Prostate gland (tissue), 2 donors: ENCODE results near the gene POLD2. TPM values are rescaled to one million over a fixed set of nuclear protein-coding genes. Genes with fewer than 3 reads are reported as not detected.
A peak's percentile ranks its signal among the peaks of the same experiment; 100 is the strongest.

Experiments used
- DNase-seq: peaks from one replicate; pipeline ENCODE4 v3.0.0-alpha.2; 2019; ENCODE audit warnings: low spot score
- H3K27ac ChIP-seq, 2 donors: fragments of 200-600 bp; sonication (generic); 2 replicates each; pipeline ENCODE4 v1.5.1; 2017 to 2019
- H3K27me3 ChIP-seq: fragments of 200-600 bp; sonication (generic); replicated peaks from 2 replicates; pipeline ENCODE4 v1.5.1; 2019; ENCODE audit not compliant: insufficient read depth
- H3K36me3 ChIP-seq, 2 donors: fragments of 200-600 bp; sonication (generic); 1 replicate in 1 of 2; 2 replicates in 1 of 2; pipeline versions ENCODE4 v1.5.1 to v1.8.1; 2017 to 2019
- H3K4me1 ChIP-seq: fragments of 200-600 bp; sonication (generic); replicated peaks from 2 replicates; pipeline ENCODE4 v1.5.1; 2019
- H3K4me3 ChIP-seq, 2 donors: fragments of 200-600 bp; sonication (generic); 2 replicates each; pipeline ENCODE4 v1.5.1; 2017 to 2019
- H3K9me3 ChIP-seq: fragments of 200-600 bp; sonication (generic); 2 replicates; pipeline ENCODE4 v1.5.1; 2017
- CTCF ChIP-seq, 4 experiments: fragments of 200-600 bp in 2 of 4; fragments of 450-650 bp in 2 of 4; sonication (generic) in 2 of 4; IDR thresholded peaks; 1 replicate in 3 of 4; 2 replicates in 1 of 4; pipeline ENCODE4 v1.5.1; 2016 to 2019; ENCODE audit warnings: antibody characterized with exemption in 4 of 4, mild to moderate bottlenecking in 2 of 4, moderate library complexity in 2 of 4
- POLR2A ChIP-seq: fragments of 450-650 bp; IDR thresholded peaks from one replicate; pipeline ENCODE4 v1.6.1; 2016; ENCODE audit warnings: antibody characterized with exemption, mild to moderate bottlenecking
- POLR2AphosphoS5 ChIP-seq: sonication (generic); formaldehyde crosslinking; IDR thresholded peaks from one replicate; pipeline ENCODE4 v1.6.1; 2017; ENCODE audit warnings: antibody characterized with exemption
- WGBS: methylation state at CpG from one replicate; pipeline ENCODE4 v1.1.5; 2018; 5-methylcytosine and 5-hydroxymethylcytosine counted together
- intact Hi-C: fragments of 100-400 bp; cut with DNase I; formaldehyde crosslinking; loops from one replicate; pipeline ENCODE4 v1.14.2; 2022
- total RNA-seq, 2 donors: library from RNA; depleted of rRNA; stranded (reverse); fragments of >200 nt; gene quantifications; one replicate each; pipeline ENCODE4 v1.1.0, GENCODE V29; 2016

The POLD2 gene
- total RNA-seq, 2 donors from 2014 or later = 53.1 to 65.9 TPM

DNA sequence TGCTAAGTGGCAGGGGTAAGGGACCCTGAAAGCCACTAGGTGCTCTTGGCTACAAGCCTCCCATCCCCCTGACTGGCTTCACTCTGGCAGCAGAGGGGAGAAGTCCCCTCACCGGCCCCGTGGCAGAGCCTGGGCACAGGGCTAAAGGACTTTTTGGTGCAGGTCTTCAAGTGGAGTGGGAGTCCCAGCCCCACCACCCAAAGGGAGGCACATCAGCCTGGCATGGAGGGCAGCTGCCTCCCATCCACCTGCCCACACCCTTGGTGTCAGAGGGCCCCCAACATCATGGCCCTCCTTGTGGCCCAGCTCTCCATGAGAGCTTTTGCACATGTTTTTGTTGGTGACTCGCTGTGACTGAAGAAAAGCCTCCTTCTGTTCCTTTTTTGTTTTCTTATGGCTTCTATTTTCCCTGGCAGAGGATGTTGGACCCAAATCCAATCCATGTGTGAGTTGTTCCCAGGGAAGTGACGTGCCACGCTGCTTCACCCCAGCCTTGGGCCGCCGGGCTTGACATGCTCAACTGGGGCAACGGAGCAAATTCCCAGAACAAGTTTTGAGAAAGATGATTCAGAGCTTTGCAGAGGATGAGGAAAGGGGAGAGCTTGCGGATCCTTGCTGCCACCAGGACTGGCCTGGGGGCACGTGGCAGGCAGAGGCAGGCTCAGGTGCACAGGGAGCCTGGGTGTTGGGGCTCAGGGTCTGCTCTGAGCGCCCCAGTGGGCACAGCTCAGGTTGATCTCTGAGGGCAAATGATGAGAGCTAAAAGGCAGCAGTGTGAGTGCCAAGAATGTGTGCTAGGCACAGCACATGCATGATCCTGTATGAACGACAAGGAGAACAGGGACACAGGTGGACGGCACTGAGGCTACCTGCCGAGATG, 21.1 kb downstream of the POLD2 start:
- no peaks in the 10 kb centered on the region for H3K9me3 ChIP-seq
- no peaks in the 10 kb centered on the region for H3K27me3 ChIP-seq
- H3K36me3 ChIP-seq = no peaks in the 10 kb centered on the region
- TF ChIP-seq POLR2AphosphoS5 (no peak), POLR2A (no peak), CTCF (IDR thresholded peaks at IDR 0.05) (no peak)
- H3K4me3 ChIP-seq = no peak overlapping the region
- WGBS = 76% methylated on average over 14 of the region's 14 CpGs
- H3K27ac ChIP-seq = peak overlapping the region in 1 of 2 donors; percentile 6
- DNase-seq = no peak
- no peaks in the 10 kb centered on the region for H3K4me1 ChIP-seq
- intact Hi-C loops = loop anchor here (10.0 kb wide), 1 partner anchor 393 kb away; the partner anchor contains the start of gene NUDCD3

DNA sequence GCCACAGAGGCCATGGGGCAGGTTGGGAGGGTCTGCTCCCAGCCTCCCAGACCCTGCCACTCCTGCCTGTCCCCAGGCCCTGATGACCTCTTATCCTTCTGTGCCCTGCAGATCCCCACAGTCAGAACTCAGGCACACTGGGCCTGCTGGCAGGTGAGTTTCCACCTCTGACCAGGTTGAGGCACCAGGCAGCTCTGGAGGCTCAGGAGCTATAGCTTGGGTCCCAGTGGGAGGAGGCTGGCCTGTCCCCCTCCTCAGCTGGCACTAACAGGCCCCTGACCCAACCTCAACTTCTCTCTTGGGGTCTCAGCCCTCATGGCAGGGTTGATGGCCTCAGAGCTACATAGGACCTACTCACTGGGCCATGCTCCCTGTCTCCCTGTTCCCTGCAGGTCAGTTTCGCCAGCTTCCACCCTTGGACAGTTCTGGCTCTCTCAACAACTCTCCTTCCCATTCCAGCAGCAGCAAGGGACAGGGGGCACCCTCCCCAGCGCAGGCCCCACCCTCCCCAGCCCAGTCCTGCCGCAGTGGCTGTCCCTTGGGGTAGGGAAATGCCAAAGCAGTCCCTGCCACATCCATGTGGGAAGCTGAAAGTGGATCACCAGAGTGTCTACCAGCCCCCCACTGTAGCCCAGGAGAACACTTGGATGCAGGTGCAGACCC, 21.9 kb downstream of the POLD2 start:
- DNase-seq = no peak
- intact Hi-C loops = loop anchor here (10.0 kb wide), 1 partner anchor 393 kb away; the partner anchor contains the start of gene NUDCD3
- H3K9me3 ChIP-seq = no peaks in the 10 kb centered on the region
- no peak overlapping the region for H3K27ac ChIP-seq
- 88% methylated on average over 3 of the region's 3 CpGs for WGBS
- no peak overlapping the region for H3K4me3 ChIP-seq
- no peak for TF ChIP-seq CTCF (IDR thresholded peaks at IDR 0.05)
- no peak for TF ChIP-seq POLR2A
- no peak for TF ChIP-seq POLR2AphosphoS5
- no peaks in the 10 kb centered on the region for H3K4me1 ChIP-seq
- H3K36me3 ChIP-seq = no peaks in the 10 kb centered on the region
- H3K27me3 ChIP-seq = no peaks in the 10 kb centered on the region

GRCh38 chr7:44100458-44101302, 22.7 kb downstream of the POLD2 start:
- no peaks in the 10 kb centered on the region for H3K9me3 ChIP-seq
- 64% methylated on average over 10 of the region's 10 CpGs for WGBS
- no peak overlapping the region for H3K4me3 ChIP-seq
- no peaks in the 10 kb centered on the region for H3K27me3 ChIP-seq
- no peak for DNase-seq
- no peaks in the 10 kb centered on the region for H3K4me1 ChIP-seq
- intact Hi-C loops = loop anchor here (10.0 kb wide), 1 partner anchor 394 kb away; the partner anchor contains the start of gene NUDCD3
- no peak for TF ChIP-seq POLR2A
- no peak for TF ChIP-seq CTCF (IDR thresholded peaks at IDR 0.05)
- no peak for TF ChIP-seq POLR2AphosphoS5
- no peak overlapping the region for H3K27ac ChIP-seq
- no peaks in the 10 kb centered on the region for H3K36me3 ChIP-seq

- no peak overlapping the region for H3K4me3 ChIP-seq
- intact Hi-C loops = loop anchor here (10.0 kb wide), 1 partner anchor 395 kb away; the partner anchor contains the start of gene NUDCD3
- TF ChIP-seq POLR2A = no peak
- no peak for TF ChIP-seq CTCF (IDR thresholded peaks at IDR 0.05)
- no peak for TF ChIP-seq POLR2AphosphoS5
- no peaks in the 10 kb centered on the region for H3K36me3 ChIP-seq
- H3K4me1 ChIP-seq = no peaks in the 10 kb centered on the region
- DNase-seq = no peak
- H3K27ac ChIP-seq = no peak overlapping the region
- H3K27me3 ChIP-seq = no peaks in the 10 kb centered on the region
- 65% methylated on average over 4 of the region's 4 CpGs for WGBS
- H3K9me3 ChIP-seq = no peaks in the 10 kb centered on the region
Observed at GRCh38 chr7:44099669-44100068, 23.7 kb downstream of the POLD2 start.
